ENCODE data around the gene NEURL1B.

DNA sequence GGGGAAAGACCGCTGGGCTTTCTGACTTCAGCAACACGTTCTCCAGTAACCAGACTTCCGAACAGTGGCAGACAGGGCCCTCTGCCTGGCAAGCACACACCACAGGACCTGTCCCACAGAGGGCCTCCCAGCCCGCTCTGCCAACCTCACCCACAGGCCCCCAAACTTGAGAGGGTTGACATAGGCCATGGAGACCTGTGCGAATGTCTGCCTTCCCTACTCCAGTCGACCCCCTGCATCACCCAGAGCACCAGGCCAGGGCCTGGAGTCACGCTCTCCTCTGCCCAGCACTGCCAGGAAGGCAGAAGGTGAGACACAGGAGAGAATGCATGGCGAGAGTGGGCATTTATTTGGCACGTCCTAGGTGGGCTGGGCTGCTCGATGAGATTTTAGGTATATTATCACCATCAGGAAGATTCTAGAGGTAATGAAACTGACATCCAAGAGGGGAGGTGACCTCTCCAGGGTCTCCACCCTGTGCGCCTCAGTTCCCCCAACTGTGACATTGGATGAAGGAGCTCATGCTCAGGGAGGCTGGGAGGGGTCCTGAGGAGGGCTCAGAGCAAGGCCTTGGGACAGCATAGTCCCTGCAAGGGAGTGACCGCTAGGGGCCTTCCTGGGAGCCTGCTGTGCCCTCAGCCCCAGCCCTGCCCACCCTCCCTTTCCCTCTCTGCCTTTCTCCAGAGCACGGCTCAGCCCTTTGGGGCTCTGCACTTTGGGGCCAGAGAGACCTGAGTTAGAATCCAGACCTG, 75.0 kb downstream of the NEURL1B start:
- TF ChIP-seq, protein P1, sequence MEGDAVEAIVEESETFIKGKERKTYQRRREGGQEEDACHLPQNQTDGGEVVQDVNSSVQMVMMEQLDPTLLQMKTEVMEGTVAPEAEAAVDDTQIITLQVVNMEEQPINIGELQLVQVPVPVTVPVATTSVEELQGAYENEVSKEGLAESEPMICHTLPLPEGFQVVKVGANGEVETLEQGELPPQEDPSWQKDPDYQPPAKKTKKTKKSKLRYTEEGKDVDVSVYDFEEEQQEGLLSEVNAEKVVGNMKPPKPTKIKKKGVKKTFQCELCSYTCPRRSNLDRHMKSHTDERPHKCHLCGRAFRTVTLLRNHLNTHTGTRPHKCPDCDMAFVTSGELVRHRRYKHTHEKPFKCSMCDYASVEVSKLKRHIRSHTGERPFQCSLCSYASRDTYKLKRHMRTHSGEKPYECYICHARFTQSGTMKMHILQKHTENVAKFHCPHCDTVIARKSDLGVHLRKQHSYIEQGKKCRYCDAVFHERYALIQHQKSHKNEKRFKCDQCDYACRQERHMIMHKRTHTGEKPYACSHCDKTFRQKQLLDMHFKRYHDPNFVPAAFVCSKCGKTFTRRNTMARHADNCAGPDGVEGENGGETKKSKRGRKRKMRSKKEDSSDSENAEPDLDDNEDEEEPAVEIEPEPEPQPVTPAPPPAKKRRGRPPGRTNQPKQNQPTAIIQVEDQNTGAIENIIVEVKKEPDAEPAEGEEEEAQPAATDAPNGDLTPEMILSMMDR (IDR thresholded peaks at IDR 0.05; ENCODE audit: poor library complexity): no peak
- no peak for TF ChIP-seq EZH2 (IDR thresholded peaks at IDR 0.05; ENCODE audit: borderline replicate concordance)
- TF ChIP-seq EZH2phosphoT487 (IDR thresholded peaks at IDR 0.05; ENCODE audit: low read depth, severe bottlenecking, unreplicated experiment): no peak

All from hepatocyte (in vitro differentiated cells).